HG02678 (cell line): ENCODE data around the gene PALS1.
"Not testable (repeated sequence)": the region's sequence is repeated elsewhere in the genome, so short reads cannot be mapped to it uniquely, and the experiment has no call there.

ENCODE experiments used
- ATAC-seq: cut with Tn5 transposase; IDR thresholded peaks from one replicate; pipeline ENCODE4 v1.9.1; 2021; ENCODE audit warnings: mild to moderate bottlenecking, moderate library complexity; ENCODE audit not compliant: unreplicated experiment

PALS1 gene

GRCh38 chr14:67257906-67258305, 16.7 kb downstream of the PALS1 start:
- ATAC-seq = no peak

DNA sequence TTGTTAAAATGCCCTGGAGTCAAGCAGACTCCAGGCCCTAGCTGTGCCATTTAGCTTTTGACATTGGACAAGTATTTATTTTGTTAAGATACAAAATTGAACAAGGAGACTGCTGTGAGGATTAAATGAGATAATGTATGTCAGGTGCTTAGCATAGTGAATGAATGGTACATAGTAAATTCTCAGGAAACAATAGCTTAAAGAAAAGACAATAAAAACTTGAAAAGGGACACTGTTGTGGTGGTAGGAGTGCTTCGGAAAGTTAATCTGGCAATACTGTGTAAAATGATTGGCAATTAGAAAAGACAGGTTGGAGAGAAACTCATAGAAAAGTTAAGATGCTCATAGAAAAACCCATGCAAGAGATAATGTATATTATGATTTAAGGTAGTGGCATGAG, 19.7 kb downstream of the PALS1 start:
- no peak for ATAC-seq

DNA sequence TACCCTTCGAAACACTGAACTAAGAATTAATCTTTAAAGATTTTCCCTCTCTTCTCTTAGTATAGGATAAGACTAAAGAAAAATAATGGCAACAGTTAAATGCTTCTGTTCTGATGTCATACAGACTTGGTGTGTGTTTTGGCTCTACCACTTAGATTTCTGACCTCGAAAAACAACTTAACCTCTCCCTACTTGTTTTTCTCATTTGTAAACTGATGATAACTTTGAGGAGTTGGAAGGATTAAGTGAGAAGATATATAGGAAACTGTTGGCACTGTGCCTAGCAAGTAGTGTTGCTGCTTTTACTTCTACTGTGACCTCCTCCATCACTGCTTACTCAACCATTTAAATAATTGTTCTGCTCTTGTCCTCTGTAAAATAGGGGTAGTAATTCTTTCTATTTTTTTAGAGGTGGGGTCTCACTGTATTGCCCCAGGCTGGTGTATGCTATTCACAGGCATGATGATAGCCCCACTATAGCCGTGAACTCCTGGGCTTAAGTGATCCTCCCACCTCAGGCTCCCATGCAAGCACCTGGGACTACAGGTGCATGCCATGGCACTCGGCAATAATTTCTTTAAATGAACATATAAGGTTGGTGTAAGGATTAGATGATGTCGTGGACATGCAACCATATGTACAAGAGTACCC, 22.4 kb downstream of the PALS1 start:
- no peak for ATAC-seq

GRCh38 chr14:67265131-67265530, 23.9 kb downstream of the PALS1 start:
- no peak for ATAC-seq

DNA sequence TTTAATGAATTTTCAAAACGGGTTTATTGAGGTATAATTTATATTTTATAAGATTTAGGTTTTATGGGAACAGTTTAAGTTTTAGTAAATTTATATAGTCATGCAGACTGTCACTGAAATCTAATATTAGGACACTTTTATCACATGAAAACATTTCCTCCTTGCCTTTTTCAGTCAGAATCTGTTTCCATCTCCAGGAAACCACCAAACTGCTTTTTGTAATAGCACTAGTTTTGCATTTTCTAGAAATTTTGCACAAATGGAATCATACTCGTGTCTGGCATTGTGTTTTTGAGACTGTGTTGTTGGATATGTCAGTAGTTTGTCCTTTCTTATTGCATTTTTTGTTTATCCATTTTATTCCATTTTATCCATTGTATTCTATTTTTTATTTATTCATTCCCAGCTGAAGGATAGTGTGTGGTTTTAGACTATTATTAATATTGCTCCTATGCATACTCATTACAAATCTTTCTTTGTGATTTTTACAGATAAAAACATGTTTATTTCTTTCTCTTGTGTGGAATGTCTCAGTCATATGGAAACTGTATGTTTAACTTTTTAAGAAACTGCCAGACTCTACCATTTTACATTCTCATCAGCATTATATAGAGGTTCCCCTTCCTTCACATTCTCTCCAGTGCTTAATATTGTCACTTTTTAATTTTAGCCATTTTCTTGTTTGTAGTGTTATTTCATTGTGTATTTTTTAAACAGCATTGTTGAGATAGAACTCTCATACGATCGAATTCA, 26.5 kb downstream of the PALS1 start:
- ATAC-seq = no peak

DNA sequence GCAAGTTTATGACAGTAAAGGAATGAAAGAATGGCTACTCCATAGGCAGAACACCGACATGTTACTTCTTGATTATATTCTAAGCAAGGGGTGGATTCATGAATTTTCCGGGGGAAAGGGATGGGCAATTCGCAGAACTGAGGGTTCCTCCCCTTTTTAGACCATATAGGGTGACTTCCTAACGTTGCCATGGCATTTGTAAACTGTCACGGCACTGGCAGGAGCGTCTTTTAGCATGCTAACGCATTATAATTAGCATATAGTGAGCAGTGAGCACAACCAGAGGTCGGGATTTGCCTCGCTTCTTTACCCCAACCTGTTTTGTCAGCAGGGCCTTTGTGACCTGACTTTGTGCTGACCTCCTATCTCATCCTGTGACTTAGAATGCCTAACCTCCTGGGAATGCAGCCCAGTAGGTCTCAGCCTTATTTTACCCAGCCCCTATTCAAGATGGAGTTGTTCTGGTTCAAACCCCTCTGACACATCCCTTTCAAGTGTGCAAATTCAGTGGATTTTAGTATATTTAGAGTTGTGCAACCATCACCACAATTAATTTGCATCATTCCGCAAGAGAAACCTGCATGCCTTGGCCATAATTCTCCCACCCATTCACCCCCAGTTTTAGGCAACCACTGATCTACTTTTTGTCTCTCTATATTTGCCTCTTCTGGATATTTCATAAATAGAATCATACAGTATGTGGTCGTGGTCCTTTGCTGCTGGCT, 27.4 kb downstream of the PALS1 start:
- no peak for ATAC-seq

DNA sequence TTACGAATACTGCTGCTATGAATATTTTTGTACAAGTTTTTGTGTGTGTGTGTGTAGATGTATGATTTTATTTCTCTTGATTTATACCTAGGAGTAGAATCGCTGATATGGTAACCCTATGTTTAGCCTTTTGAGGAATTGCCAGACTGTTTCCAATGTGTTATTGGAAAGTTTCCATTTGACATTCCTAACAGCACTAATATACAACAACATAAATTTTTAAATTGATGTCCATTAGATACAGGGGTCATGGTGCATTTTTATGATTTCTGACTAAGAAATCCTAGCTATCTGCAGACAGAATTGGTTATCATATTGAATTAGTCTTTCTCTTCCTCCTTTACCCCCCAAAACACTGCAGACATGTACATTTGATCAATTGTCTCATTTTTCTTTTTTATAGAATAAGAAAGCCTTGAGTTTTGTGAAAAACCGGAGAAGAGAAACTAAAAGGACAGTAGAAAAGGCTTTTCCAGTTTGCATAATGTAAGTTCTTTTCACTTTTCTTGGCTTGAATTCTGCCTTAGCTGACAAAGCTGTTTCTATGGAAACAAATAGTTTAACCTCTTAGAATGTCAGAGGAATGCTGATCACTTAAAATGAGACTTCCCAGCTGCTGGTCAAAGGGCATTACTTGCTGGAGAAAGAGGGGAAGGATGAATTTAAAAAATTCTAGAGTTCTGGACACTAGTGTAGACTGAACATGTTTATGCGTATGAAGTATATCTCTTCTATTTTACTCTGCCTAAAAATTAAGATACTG, 28.2 kb downstream of the PALS1 start:
- ATAC-seq = no peak

- ATAC-seq = no peak
These were observed 29.0 kb downstream of the PALS1 start for GRCh38 chr14:67270145-67270753.

DNA sequence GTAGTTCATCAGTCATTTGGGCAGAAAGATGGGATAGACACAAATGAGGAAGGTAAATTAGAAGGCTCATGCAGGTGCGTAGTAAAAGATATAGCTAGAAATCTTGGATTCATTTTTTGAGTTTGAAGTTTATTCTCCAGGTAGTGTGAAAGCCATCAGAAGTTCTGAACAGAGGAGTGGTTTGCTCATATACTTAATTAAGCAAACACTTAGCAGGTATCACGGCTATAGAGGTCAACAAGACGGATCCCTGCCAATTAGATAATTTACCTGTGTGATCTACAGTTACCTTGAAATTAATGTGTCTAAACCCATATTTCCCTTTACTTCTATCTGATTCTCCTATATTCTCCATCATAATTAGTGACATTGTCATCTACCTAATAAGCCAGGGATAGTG, 29.7 kb downstream of the PALS1 start:
- ATAC-seq = no peak

GRCh38 chr14:67273281-67273680, 32.0 kb downstream of the PALS1 start:
- not testable (repeated sequence) for ATAC-seq

GRCh38 chr14:67276131-67276530, 34.9 kb downstream of the PALS1 start:
- no peak for ATAC-seq

GRCh38 chr14:67280506-67280905, 39.3 kb downstream of the PALS1 start:
- no peak for ATAC-seq

GRCh38 chr14:67285876-67286452, 44.7 kb downstream of the PALS1 start:
- ATAC-seq = no peak
